Panc1 (cell line): ENCODE data around the gene TMCO4. TPM values are rescaled to one million over a fixed set of nuclear protein-coding genes. Genes with fewer than 3 reads are reported as not detected.
A peak's percentile ranks its signal among the peaks of the same experiment; 100 is the strongest.

ENCODE experiments used
- ATAC-seq: fragments of 200-7000 bp; cut with Tn5 transposase; 2 replicates; pipeline ENCODE4 v1.9.1; 2020; ENCODE audit warnings: mild to moderate bottlenecking, moderate library complexity
- BruUV-seq: library from RNA; stranded (reverse); fragments of 400-500 nt; replicated peaks from 2 replicates; lab custom pipeline; 2021; lab: Mats Ljungman, UMichigan
- CTCF ChIA-PET: fragments of 300-600 bp; sonication (Branson Sonifier 250); formaldehyde crosslinking; loops from one replicate; lab custom pipeline; 2022; ENCODE audit warnings: antibody characterized with exemption; lab: Charles Lee
- POLR2A ChIA-PET: fragments of 300-600 bp; sonication (Branson Sonifier 250); formaldehyde crosslinking; loops from one replicate; lab custom pipeline; 2022; ENCODE audit warnings: antibody characterized with exemption; lab: Charles Lee
- DNase-seq: peaks from one replicate; pipeline ENCODE4 v3.0.0-alpha.2; 2010; ENCODE audit warnings: low read depth, low spot score
- H3K27ac ChIP-seq: 2 replicates; pipeline ENCODE4 v1.5.1; 2011; ENCODE audit warnings: mild to moderate bottlenecking, low read length, inconsistent platforms
- H3K27me3 ChIP-seq: fragments of 200-500 bp; sonication (Bioruptor generic); 2 replicates; pipeline ENCODE4 v1.6.0; 2014; ENCODE audit warnings: low read length, inconsistent platforms; ENCODE audit not compliant: control insufficient read depth, insufficient read depth
- H3K36me3 ChIP-seq: fragments of 200-500 bp; sonication (Bioruptor generic); 2 replicates; pipeline ENCODE4 v1.5.1; 2014; ENCODE audit warnings: inconsistent platforms, mild to moderate bottlenecking, low read length, moderate library complexity; ENCODE audit not compliant: control insufficient read depth, insufficient read depth
- H3K4me1 ChIP-seq: 2 replicates; pipeline ENCODE4 v1.5.1; 2011; ENCODE audit warnings: inconsistent platforms, mild to moderate bottlenecking, low read length, moderate library complexity; ENCODE audit not compliant: control insufficient read depth, insufficient read depth
- H3K4me3 ChIP-seq, 2 experiments: 2 replicates each; pipeline ENCODE4 v1.5.1; 2011 to 2012; ENCODE audit warnings: low read depth in 2 of 2, low read length in 2 of 2, mild to moderate bottlenecking in 2 of 2, inconsistent platforms in 1 of 2, moderate library complexity in 1 of 2
- H3K9me3 ChIP-seq: fragments of 200-500 bp; sonication (Bioruptor generic); 2 replicates; pipeline ENCODE4 v1.5.1; 2014; ENCODE audit warnings: low read depth, mild to moderate bottlenecking, inconsistent platforms, low read length, moderate library complexity; ENCODE audit not compliant: control insufficient read depth, insufficient read depth
- POLR2AphosphoS5 ChIP-seq: IDR thresholded peaks from 2 replicates; pipeline ENCODE4 v1.6.1; 2012; ENCODE audit warnings: mild to moderate bottlenecking, low read depth, low read length, moderate library complexity
- SIN3A ChIP-seq: IDR thresholded peaks from 2 replicates; pipeline ENCODE4 v1.6.1; 2012; ENCODE audit warnings: low read depth, mild to moderate bottlenecking, low read length, moderate library complexity, borderline replicate concordance; ENCODE audit not compliant: insufficient read depth
- TCF7L2 ChIP-seq: IDR thresholded peaks from 2 replicates; pipeline ENCODE4 v1.6.1; 2011; ENCODE audit warnings: mild to moderate bottlenecking, low read depth, low read length, inconsistent platforms
- in situ Hi-C: cut with HindIII; loops from 2 replicates; pipeline ENCODE4 v1.10.0; 2016; ENCODE audit warnings: low sequenced_read_pairs, low pct_unique_long_range_greater_than_20kb
- intact Hi-C: fragments of 100-400 bp; cut with micrococcal nuclease; formaldehyde crosslinking; loops from one replicate; pipeline ENCODE4 v1.10.0; 2022; ENCODE audit not compliant: unreplicated experiment
- total RNA-seq: library from RNA; stranded (reverse); gene quantifications from one replicate; pipeline ENCODE4 v1.2.1, GENCODE V29; 2021; ENCODE audit not compliant: unreplicated experiment
- TF ChIP-seq, protein P1 (sequence below): fragments of 450-650 bp; IDR thresholded peaks from 2 replicates; pipeline ENCODE4 v1.5.1; 2017; ENCODE audit warnings: mild to moderate bottlenecking
- TF ChIP-seq, protein P2 (sequence below), 2 experiments: IDR thresholded peaks; 2 replicates each; pipeline ENCODE4 v1.6.1; 2011 to 2012; ENCODE audit warnings: low read depth in 2 of 2, control low read depth in 1 of 2, low read length in 1 of 2, mild to moderate bottlenecking in 1 of 2, moderate library complexity in 1 of 2; ENCODE audit not compliant: insufficient read depth in 1 of 2

TMCO4 gene
- total RNA-seq, 1 experiment from 2014 or later = 13.2 TPM

DNA sequence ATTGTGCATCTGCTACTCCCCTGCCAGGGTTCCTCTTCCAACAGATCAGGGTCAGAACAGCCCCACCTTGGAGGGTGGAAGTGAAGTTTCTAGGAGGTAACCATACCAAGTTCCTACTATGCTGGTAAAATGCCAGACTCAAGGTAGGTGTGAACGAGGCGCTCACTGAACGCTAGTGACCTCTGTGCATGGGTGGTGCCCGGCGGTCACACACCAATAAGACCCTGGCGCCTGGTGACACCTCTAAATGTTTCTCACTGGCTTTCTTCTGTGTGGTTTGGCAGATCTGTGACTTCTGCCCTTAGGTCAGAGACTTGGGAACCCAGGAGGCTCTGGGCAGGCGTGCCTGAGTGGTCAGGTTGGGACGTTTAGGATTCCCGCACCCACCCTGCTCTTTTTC is 55.9 kb downstream of the TMCO4 start:
- H3K27me3 ChIP-seq = no peaks in the 10 kb centered on the region
- H3K4me1 ChIP-seq = no peaks in the 10 kb centered on the region
- no peak for DNase-seq
- in situ Hi-C loops (no loop called here), intact Hi-C loops (no loop called here)
- no peaks in the 10 kb centered on the region for H3K36me3 ChIP-seq
- H3K9me3 ChIP-seq = no peaks in the 10 kb centered on the region
- no peak overlapping the region for H3K4me3 ChIP-seq
- ATAC-seq = no peak
- ChIA-PET CTCF (no interaction called here), POLR2A (no interaction called here)
- no TSS peak for BruUV-seq
- H3K27ac ChIP-seq = no peak overlapping the region
- TF ChIP-seq, protein P1, sequence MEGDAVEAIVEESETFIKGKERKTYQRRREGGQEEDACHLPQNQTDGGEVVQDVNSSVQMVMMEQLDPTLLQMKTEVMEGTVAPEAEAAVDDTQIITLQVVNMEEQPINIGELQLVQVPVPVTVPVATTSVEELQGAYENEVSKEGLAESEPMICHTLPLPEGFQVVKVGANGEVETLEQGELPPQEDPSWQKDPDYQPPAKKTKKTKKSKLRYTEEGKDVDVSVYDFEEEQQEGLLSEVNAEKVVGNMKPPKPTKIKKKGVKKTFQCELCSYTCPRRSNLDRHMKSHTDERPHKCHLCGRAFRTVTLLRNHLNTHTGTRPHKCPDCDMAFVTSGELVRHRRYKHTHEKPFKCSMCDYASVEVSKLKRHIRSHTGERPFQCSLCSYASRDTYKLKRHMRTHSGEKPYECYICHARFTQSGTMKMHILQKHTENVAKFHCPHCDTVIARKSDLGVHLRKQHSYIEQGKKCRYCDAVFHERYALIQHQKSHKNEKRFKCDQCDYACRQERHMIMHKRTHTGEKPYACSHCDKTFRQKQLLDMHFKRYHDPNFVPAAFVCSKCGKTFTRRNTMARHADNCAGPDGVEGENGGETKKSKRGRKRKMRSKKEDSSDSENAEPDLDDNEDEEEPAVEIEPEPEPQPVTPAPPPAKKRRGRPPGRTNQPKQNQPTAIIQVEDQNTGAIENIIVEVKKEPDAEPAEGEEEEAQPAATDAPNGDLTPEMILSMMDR = no peak
- TF ChIP-seq, protein P2, sequence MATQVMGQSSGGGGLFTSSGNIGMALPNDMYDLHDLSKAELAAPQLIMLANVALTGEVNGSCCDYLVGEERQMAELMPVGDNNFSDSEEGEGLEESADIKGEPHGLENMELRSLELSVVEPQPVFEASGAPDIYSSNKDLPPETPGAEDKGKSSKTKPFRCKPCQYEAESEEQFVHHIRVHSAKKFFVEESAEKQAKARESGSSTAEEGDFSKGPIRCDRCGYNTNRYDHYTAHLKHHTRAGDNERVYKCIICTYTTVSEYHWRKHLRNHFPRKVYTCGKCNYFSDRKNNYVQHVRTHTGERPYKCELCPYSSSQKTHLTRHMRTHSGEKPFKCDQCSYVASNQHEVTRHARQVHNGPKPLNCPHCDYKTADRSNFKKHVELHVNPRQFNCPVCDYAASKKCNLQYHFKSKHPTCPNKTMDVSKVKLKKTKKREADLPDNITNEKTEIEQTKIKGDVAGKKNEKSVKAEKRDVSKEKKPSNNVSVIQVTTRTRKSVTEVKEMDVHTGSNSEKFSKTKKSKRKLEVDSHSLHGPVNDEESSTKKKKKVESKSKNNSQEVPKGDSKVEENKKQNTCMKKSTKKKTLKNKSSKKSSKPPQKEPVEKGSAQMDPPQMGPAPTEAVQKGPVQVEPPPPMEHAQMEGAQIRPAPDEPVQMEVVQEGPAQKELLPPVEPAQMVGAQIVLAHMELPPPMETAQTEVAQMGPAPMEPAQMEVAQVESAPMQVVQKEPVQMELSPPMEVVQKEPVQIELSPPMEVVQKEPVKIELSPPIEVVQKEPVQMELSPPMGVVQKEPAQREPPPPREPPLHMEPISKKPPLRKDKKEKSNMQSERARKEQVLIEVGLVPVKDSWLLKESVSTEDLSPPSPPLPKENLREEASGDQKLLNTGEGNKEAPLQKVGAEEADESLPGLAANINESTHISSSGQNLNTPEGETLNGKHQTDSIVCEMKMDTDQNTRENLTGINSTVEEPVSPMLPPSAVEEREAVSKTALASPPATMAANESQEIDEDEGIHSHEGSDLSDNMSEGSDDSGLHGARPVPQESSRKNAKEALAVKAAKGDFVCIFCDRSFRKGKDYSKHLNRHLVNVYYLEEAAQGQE (IDR thresholded peaks at IDR 0.05; ENCODE audit: insufficient read depth in 1 of 2, low read depth in 2 of 2, low read length in 1 of 2) = no peak
- TF ChIP-seq TCF7L2 (no peak), POLR2AphosphoS5 (no peak), SIN3A (no peak)

DNA sequence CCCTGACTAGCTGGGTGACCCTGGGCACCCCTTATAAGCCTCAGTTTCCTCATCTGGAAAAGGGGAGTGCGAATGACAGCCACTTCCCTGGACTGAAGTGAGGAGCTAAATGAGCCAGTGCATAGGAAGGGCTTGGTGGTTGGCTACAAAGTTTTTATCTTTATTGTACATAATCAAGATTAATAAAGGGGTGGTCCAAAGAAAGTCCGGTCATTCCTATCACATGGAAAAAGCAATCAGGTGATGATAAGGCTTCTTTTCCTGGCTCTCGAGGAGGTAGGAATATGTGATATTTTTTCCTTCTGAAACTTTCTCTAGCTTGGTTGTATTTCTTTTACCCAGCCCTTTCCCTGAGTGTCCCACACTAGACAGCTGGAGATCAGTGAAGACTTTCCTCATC is 56.5 kb downstream of the TMCO4 start:
- ChIA-PET POLR2A (no interaction called here), CTCF (no interaction called here)

More for the DNA sequence above, 56.5 kb downstream of the TMCO4 start:
- H3K27me3 ChIP-seq = no peaks in the 10 kb centered on the region
- no peaks in the 10 kb centered on the region for H3K9me3 ChIP-seq
- intact Hi-C loops = no loop called here
- TSS peak; percentile 72 for BruUV-seq
- no peak overlapping the region for H3K4me3 ChIP-seq
- TF ChIP-seq, protein P2 (IDR thresholded peaks at IDR 0.05; ENCODE audit: insufficient read depth in 1 of 2, low read depth in 2 of 2, low read length in 1 of 2) = no peak
- TF ChIP-seq, protein P1 = no peak
- no peak for TF ChIP-seq SIN3A
- no peak for TF ChIP-seq POLR2AphosphoS5
- no peak for TF ChIP-seq TCF7L2
- DNase-seq (no peak), ATAC-seq (no peak)
- in situ Hi-C loops = no loop called here
- no peaks in the 10 kb centered on the region for H3K4me1 ChIP-seq
- H3K27ac ChIP-seq = no peak overlapping the region
- H3K36me3 ChIP-seq = no peaks in the 10 kb centered on the region
